Measurements from ENCODE around the gene REXO5.
"Not testable (repeated sequence)": the region's sequence is repeated elsewhere in the genome, so short reads cannot be mapped to it uniquely, and the experiment has no call there.

The REXO5 gene

GRCh38 chr16:20849589-20850390, 43.5 kb downstream of the REXO5 start:
- peak in 42 of 58 donors; percentile 4 to 77 (median 40) for DNase-seq

GRCh38 chr16:20850981-20851380, 44.7 kb downstream of the REXO5 start:
- DNase-seq, result no peak

- DNase-seq, result peak in 23 of 58 donors; percentile 2 to 72 (median 24)
Measured at GRCh38 chr16:20851601-20852000, 45.3 kb downstream of the REXO5 start.

- no peak for DNase-seq
Measured at GRCh38 chr16:20853143-20853542, 46.8 kb downstream of the REXO5 start.

DNA sequence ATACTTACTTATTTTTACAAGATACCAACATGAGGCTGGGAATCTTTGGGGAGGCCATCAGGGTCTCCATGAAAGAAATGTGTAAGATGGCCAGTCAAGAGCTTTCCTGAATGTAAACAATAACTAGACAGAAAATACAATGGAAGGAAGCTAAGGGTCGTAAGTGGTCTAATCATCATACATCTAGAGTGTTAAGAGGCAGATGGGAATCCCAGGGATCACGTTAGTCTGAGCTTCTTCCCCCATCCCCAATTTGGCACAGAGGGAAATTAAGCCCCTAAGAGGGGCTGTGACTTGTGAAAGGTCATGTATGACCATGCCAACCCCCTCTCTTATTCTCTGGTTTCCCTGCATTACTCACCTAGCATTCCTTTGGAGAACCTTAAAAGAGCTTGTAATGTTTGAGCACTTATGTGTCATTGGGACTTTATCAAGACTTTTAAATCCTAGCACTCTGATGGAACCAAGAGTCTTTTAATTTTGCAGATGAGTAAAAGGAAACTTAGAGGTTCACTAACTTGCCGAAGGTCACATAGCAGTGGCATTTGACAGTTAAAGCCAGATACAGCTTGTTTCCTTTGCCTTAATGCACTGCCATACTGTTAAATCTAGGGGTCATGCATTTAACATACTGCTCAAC, 47.8 kb downstream of the REXO5 start:
- DNase-seq, result no peak

GRCh38 chr16:20854963-20855362, 48.6 kb downstream of the REXO5 start:
- DNase-seq, result no peak

- no peak for DNase-seq
Measured at GRCh38 chr16:20857281-20857680, 51.0 kb downstream of the REXO5 start.

- no peak for DNase-seq
Measured at GRCh38 chr16:20859229-20859628, 52.9 kb downstream of the REXO5 start.

DNA sequence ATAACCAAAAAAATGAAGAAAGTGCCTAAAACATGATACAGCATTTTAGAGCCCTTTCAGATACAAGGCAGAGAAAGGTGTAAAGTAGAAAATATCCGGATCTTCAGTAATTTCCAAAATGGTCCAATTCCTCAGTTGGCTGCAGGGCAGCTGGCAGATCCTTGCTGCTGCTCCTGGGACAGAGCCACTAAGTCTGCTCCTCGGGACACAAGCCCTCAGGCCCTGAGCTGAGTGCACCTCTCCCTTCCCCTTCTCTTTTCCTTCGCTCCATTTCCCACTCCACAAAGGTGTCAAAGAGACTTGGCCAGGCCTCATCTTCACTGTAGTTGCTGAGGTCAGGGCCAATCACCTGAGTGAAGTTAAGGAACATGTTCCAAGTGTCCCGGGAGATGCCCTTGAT, 53.4 kb downstream of the REXO5 start:
- DNase-seq, result peak in 2 of 58 donors; percentile 8 to 19

DNA sequence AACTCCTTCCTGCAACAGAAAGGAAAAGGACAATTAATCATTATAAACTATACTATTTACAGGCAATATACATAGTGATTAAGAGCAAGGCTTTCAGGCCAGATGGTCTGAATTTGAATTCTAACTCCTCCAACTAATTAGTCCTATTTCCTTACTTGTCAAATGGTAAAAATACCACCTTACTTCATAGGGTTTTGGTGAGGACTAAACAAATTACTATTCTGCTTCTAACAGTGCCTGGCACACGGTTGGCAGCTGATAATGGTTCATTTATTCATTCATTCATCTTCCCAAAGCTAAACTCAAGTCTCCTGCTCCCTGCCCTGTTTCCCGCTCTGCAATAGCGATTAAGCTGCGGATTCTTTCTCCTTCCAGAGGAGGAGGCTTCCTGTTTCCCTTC, 54.0 kb downstream of the REXO5 start:
- no peak for DNase-seq

DNA sequence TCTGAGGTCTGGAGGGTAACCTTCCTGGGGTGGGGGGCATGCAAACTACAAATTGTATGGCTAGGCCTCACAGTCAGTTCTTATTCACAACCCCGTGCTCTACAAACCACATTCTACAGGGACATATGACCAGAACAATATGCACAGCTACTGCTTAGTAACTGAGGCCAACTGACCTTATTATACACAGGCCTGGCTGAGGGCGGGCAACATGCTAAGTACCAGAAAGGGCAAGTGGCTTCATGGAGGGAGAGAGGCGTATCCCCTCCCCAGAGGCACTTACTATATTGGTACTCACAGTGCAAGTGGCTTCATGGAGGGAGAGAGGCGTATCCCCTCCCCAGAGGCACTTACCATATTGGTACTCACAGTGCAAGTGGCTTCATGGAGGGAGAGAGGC, 54.7 kb downstream of the REXO5 start:
- DNase-seq, result not testable (repeated sequence)

GRCh38 chr16:20862162-20862960, 56.0 kb downstream of the REXO5 start:
- no peak for DNase-seq

DNA sequence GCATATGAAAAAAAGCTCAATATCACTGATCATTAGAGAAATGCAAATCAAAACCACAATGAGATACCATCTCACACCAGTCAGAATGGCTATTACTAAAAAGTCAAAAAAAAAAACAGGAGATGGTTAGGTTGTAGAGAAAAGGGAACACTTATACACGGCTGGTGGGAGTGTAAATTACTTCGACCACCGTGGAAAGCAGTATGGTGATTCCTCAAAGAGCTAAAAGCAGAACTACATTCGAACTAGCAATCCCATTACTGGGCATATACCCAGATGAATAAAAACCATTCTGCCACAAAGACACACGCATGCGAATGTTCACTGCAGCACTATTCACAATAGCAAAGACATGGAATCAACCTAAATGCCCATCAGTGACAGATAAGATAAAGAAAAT, 58.0 kb downstream of the REXO5 start:
- DNase-seq, result not testable (repeated sequence)

- DNase-seq, result no peak
Measured at GRCh38 chr16:20865420-20866131, 59.2 kb downstream of the REXO5 start.

DNA sequence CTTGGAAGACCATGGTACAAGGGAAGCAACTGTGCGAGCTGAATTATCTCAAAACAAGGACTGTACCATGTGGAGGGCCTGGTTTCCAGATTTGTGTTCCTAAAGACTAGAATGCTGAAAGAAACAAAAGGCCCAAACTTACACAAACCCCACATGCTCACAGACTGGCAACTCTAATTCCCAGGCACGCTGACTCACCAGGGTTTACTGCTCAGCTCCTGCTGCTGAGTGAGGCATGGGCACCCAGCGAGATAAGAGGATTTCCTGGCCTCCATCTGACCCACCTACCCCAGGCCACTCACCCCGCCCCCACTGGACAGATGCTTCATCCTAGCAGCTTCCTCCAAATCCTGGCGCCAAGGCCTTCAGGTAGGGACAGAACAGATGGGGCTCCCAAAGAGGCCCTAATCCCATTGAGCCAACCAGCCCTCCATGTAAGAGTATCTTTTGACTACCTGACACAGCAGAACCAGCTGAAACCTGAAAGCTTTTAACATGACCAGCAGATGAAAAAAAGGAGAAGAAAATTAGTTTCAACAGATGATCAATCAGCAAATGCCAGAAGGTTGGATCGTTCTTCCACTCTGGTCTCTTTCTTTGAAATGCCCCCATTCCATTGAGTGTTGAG, 59.9 kb downstream of the REXO5 start:
- peak in 7 of 58 donors; percentile 14 to 39 (median 18) for DNase-seq

DNA sequence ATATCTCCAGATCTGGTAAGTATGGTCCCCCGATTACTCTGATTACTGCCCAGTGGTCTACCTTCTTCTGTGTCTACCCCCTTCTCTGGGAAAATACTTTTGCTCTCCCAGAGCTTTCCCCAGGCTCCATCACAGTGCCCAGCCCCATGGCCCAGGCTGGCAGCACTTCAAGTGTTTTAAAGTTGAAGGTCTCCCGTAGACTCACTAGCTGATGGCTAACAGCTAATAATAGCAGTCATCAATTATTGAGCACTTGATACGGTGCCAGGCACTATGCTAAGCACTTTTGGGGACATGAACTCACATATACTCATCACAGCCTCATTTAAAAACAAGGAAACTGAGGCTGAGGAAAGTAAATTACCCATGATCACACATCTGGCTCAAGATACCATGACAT, 60.5 kb downstream of the REXO5 start:
- no peak for DNase-seq

- DNase-seq, result no peak
Measured at GRCh38 chr16:20867585-20867984, 61.3 kb downstream of the REXO5 start.

GRCh38 chr16:20868890-20869289, 62.6 kb downstream of the REXO5 start:
- DNase-seq, result peak in 54 of 58 donors; percentile 16 to 86 (median 63)

DNA sequence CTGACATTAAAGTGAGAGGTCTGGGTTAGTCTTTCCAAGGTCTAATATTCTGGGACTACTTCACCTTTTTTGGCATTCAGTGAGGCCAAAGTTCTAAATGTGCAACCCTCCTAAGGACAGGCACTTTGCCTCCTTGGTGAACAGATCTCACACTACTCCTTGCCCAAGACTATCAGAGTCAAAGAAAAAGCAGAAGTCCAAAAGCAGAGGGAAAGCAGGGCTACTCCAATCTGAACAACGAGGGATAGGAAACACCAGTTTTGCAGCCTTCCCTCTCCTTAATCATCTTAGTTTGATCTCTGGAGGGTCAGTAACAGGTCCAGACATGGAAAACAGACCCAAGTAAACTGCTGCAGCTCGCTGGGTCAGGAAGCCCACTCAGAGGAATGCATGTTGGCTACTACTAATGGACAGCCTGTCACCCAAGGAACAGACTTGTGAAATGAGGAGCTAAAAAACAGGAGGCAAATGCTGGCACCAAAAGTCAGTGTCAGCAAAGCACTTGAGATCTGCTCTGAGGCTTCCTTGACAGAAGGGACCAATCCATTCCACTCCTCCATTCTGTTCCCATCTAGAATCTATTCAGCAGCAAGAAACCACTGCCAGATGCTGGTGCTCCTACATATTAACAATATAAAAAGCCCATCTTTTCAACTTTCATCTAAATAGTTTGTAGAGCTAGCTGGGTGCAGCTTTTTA, 63.9 kb downstream of the REXO5 start:
- no peak for DNase-seq

DNA sequence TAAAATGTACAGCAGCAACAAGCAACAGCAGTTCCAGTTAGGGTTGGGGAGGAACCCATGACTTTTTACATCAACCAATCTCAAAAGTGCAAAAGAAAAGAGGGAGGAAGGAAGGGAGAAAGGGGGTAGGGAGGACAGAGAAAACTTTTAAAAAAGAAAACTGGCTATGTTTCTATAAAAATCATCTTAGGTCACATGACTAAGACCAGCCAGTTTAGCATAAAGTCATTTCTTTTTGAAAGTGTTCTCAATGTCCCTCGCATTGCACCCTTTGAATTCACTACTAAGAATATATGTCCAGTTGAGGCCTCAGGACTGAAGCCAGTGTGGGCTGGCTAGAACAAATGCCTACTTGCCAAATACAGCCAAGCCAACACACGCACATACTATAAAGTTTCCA, 64.9 kb downstream of the REXO5 start:
- DNase-seq, result no peak

All from anterior cingulate cortex (tissue), 58 donors.